Measurements from ENCODE around the gene GKN1. TPM values are rescaled to one million over a fixed set of nuclear protein-coding genes. Genes with fewer than 3 reads are reported as not detected.

GKN1 gene
- total RNA-seq, 2 experiments from 2014 or later, result not detected

DNA sequence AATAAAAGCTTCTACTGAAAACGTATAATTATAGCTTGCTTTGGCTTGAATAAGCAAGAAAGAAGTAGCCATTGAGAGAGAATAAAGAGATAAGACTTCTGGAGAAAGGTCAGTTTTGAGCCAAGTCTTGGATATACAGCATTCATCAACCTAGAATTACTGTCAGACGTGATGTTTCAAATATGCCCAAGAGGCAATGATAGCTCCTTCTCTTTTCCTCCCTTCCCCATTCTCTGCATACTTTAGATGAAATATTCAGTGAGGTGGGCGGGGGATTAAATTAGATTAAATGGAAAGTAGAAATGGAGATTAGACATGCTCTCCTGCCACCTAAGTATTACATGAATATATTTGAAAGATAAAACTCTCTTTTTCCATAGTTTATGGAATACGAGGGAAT, 47.3 kb downstream of the GKN1 start:
- CTCF ChIA-PET, result no interaction called here
- Mint-ChIP-seq H3K27me3 (peaks cover 56% of the 10 kb centered on the region), H3K4me3 (no peak overlapping the region), H3K4me1 (ENCODE audit: low read depth) (no peaks in the 10 kb centered on the region), H3K36me3 (ENCODE audit: low read depth) (no peaks in the 10 kb centered on the region), H3K9me3 (no peaks in the 10 kb centered on the region), H3K27ac (no peak overlapping the region)
- POLR2A ChIA-PET, result no interaction called here
- DNase-seq (no peak), ATAC-seq (ENCODE audit: poor library complexity) (no peak)
- Histone ChIP-seq H3K4me3 (ENCODE audit: low read length) (no peak overlapping the region), H3K27ac (ENCODE audit: low read depth in 1 of 2, low read length in 2 of 2) (no peak overlapping the region), H3K27me3 (ENCODE audit: control insufficient read depth in 1 of 2, insufficient read depth in 2 of 2, low read length in 2 of 2) (peaks cover 22 to 28% of the 10 kb centered on the region in 2 experiments), H3K9me3 (ENCODE audit: control insufficient read depth in 1 of 2, insufficient read depth in 1 of 2, low read length in 2 of 2) (no peaks in the 10 kb centered on the region), H3K36me3 (ENCODE audit: insufficient read depth, low read length) (no peaks in the 10 kb centered on the region), H3K4me1 (ENCODE audit: insufficient read depth, low read length) (no peaks in the 10 kb centered on the region)
- intact Hi-C loops (cut with DNase I, micrococcal nuclease), result no loop called here
- TF ChIP-seq, protein P1, sequence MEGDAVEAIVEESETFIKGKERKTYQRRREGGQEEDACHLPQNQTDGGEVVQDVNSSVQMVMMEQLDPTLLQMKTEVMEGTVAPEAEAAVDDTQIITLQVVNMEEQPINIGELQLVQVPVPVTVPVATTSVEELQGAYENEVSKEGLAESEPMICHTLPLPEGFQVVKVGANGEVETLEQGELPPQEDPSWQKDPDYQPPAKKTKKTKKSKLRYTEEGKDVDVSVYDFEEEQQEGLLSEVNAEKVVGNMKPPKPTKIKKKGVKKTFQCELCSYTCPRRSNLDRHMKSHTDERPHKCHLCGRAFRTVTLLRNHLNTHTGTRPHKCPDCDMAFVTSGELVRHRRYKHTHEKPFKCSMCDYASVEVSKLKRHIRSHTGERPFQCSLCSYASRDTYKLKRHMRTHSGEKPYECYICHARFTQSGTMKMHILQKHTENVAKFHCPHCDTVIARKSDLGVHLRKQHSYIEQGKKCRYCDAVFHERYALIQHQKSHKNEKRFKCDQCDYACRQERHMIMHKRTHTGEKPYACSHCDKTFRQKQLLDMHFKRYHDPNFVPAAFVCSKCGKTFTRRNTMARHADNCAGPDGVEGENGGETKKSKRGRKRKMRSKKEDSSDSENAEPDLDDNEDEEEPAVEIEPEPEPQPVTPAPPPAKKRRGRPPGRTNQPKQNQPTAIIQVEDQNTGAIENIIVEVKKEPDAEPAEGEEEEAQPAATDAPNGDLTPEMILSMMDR (IDR thresholded peaks at IDR 0.05), result no peak

DNA sequence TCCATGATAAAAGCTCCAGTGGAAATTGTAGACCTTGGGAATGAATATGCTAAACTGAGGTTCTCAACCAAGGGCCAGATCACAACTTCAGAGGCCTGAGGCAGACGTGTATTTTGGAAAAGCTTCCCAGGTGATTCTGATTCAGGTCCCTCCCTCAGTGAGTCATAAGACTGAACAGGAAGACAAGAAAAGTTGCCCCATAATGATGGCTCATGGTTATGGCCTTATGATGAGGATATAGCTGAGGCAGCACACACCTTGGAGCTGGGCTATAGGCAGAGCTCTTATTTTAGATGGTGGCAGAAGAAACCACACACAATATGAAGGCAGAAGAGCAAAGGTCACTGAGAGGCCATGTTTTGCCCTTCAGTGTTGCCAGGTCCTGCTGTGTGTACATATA, 48.1 kb downstream of the GKN1 start:
- no peak overlapping the region for H3K4me3 Mint-ChIP-seq
- H3K9me3 ChIP-seq (ENCODE audit: control insufficient read depth in 1 of 2, insufficient read depth in 1 of 2, low read length in 2 of 2), result no peaks in the 10 kb centered on the region
- CTCF ChIA-PET, result no interaction called here
- intact Hi-C loops (cut with DNase I, micrococcal nuclease), result no loop called here
- H3K4me3 ChIP-seq (ENCODE audit: low read length), result no peak overlapping the region
- POLR2A ChIA-PET, result no interaction called here
- no peaks in the 10 kb centered on the region for H3K4me1 Mint-ChIP-seq (ENCODE audit: low read depth)
- TF ChIP-seq, protein P1 (IDR thresholded peaks at IDR 0.05), result no peak
- peaks cover 14 to 20% of the 10 kb centered on the region in 2 experiments for H3K27me3 ChIP-seq (ENCODE audit: control insufficient read depth in 1 of 2, insufficient read depth in 2 of 2, low read length in 2 of 2)
- H3K36me3 ChIP-seq (ENCODE audit: insufficient read depth, low read length), result no peaks in the 10 kb centered on the region
- no peak overlapping the region for H3K27ac ChIP-seq (ENCODE audit: low read depth in 1 of 2, low read length in 2 of 2)
- DNase-seq (no peak), ATAC-seq (ENCODE audit: poor library complexity) (no peak)
- no peaks in the 10 kb centered on the region for H3K9me3 Mint-ChIP-seq
- peaks cover 50% of the 10 kb centered on the region for H3K27me3 Mint-ChIP-seq
- no peak overlapping the region for H3K27ac Mint-ChIP-seq
- no peaks in the 10 kb centered on the region for H3K36me3 Mint-ChIP-seq (ENCODE audit: low read depth)
- H3K4me1 ChIP-seq (ENCODE audit: insufficient read depth, low read length), result no peaks in the 10 kb centered on the region

DNA sequence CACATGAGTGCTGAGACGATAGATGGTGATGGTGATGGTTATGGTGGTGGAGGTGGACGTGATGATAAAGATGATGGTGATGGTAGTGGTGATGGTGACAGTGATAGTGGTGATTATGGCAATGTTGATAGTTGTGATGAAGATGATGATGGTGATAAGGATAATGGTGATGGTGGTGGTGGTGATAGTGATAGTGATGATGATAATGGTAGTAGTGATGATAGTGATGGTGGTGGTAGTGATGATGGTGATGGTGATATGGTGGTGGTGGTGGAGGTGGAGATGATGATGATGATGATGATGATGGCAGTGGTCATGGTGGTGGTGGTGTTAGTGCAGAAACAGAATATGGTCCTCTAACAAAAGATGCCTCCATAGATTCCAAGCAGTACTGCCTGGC, 48.8 kb downstream of the GKN1 start:
- DNase-seq (no peak), ATAC-seq (ENCODE audit: poor library complexity) (no peak)
- Histone ChIP-seq H3K4me3 (ENCODE audit: low read length) (no peak overlapping the region), H3K27ac (ENCODE audit: low read depth in 1 of 2, low read length in 2 of 2) (no peak overlapping the region), H3K4me1 (ENCODE audit: insufficient read depth, low read length) (no peaks in the 10 kb centered on the region), H3K9me3 (ENCODE audit: control insufficient read depth in 1 of 2, insufficient read depth in 1 of 2, low read length in 2 of 2) (no peaks in the 10 kb centered on the region), H3K27me3 (ENCODE audit: control insufficient read depth in 1 of 2, insufficient read depth in 2 of 2, low read length in 2 of 2) (peaks cover 11 to 13% of the 10 kb centered on the region in 2 experiments), H3K36me3 (ENCODE audit: insufficient read depth, low read length) (no peaks in the 10 kb centered on the region)
- TF ChIP-seq, protein P1 (IDR thresholded peaks at IDR 0.05), result no peak
- Mint-ChIP-seq H3K27me3 (peaks cover 43% of the 10 kb centered on the region), H3K9me3 (no peaks in the 10 kb centered on the region), H3K4me1 (ENCODE audit: low read depth) (no peaks in the 10 kb centered on the region), H3K27ac (no peak overlapping the region), H3K36me3 (ENCODE audit: low read depth) (no peaks in the 10 kb centered on the region), H3K4me3 (no peak overlapping the region)
- ChIA-PET POLR2A (no interaction called here), CTCF (no interaction called here)
- intact Hi-C loops (cut with DNase I, micrococcal nuclease), result no loop called here

Data from CD4-positive, alpha-beta T cell (primary cell).